Stimulated activated naive CD4-positive, alpha-beta T cell (primary cell): ENCODE data around the gene LTB4R2.
"Not testable (repeated sequence)": the region's sequence is repeated elsewhere in the genome, so short reads cannot be mapped to it uniquely, and the experiment has no call there.

Source experiments
- DNase-seq, 6 experiments: peaks; one replicate each; lab custom pipeline; 2025; lab: John Stamatoyannopoulos, UW

LTB4R2 gene

DNA sequence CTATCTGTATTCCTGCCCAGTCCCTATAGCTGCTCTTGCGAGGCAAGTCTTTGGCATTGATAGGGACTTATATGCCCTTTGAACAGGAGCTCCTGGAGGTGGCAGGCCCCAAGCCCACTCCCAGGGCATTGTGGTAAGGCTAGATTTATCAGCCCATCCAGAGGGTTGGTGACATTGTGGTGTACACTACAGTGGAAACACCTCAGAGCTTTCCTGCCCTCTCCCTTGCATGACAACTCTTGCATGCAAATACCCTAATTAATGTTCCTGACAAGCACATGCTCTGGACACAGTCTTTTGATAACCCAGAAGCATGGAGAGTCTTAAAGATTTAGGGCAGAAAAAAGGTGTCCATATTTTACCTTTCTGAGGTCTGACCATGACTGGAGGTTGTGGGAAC, 30.7 kb downstream of the LTB4R2 start:
- DNase-seq, result no peak

DNA sequence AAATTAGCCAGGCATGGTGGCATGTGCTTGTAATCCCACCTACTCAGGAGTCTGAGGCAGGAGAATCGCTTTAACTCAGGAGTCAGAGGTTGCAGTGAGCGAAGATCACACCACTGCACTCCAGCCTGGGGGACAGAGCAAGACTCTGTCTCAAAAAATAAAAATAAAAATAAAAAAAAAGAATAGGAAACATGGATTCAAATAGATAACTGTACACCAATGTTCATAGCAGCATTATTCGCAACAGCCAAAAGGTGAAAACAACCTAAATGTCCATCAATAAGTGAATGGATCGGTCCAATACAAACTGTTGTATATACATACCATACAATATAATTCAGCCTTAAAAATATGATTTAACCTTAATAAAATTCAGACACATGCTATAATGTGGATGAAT, 32.9 kb downstream of the LTB4R2 start:
- DNase-seq, result no peak

GRCh38 chr14:24343795-24344660, 34.1 kb downstream of the LTB4R2 start:
- DNase-seq, result no peak

DNA sequence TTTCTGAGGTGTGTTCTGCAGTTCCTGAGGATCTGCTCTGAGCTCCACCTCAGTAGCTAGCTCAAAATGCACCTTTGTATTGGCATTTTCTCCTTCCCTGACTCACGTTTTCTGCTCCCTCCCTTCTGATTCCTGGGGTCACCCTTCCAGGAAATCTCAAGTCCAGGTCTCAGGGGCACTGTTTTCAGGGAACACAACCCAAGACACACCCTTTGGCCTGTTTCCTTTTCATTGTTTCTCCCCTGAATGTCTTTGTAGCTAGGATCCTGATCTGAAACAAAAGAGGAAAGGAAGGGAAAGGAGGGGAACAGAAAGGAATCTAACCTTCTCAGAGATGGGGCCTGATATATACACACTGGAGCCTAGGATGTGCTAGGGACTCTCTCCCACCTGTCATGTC, 37.2 kb downstream of the LTB4R2 start:
- DNase-seq, result no peak

- no peak for DNase-seq
Observed at GRCh38 chr14:24348186-24348585, 38.2 kb downstream of the LTB4R2 start.

DNA sequence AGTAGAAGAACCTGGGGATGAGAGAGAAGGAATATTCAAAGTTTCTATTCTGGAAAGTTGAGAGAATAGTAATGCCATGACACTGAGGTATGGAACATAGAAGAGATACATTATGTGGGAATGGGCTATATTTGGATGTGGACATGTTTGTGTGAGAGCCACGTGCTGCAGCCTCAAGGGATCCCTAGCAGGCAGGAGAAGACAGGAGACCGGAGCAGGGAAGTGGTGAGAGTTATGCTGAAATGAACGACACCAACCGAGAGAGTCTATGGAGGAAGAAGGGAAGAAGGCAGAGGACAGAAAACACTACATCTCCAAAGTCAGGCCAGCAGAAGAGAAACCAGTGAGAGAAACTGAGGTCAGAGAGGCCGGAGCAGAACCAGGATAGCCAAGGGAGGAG, 39.8 kb downstream of the LTB4R2 start:
- no peak for DNase-seq

DNA sequence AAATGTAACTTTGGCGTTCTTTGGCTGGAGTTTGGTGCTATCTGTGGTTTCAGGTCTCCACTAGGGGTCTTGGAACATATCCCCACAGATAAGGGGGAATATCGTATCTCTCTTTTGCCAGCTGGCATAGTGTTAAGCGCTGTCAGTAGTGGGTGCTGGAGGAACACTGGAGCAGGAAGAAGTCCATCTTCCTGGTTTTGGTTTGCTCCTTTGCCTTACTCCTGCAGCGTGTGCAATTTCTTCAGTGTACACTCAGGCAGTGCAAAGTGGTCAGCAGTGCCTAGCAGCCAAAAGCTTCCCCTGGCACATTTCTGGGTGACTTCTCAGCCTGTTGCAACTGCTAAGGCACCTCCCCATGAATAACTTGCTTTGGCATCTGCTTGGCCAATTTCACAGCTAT, 41.6 kb downstream of the LTB4R2 start:
- no peak for DNase-seq

GRCh38 chr14:24353559-24354481, 43.9 kb downstream of the LTB4R2 start:
- DNase-seq, result no peak

- DNase-seq, result not testable (repeated sequence)
Observed at GRCh38 chr14:24354482-24354825, 44.5 kb downstream of the LTB4R2 start.

GRCh38 chr14:24355009-24355408, 45.1 kb downstream of the LTB4R2 start:
- no peak for DNase-seq

- no peak for DNase-seq
Observed at GRCh38 chr14:24356208-24356607, 46.3 kb downstream of the LTB4R2 start.

GRCh38 chr14:24360281-24360680, 50.3 kb downstream of the LTB4R2 start:
- no peak for DNase-seq

- DNase-seq, result no peak
Observed at GRCh38 chr14:24361326-24361725, 51.4 kb downstream of the LTB4R2 start.
